Endodermal cell (in vitro differentiated cells): ENCODE measurements around the gene MLH3. TPM values are rescaled to one million over a fixed set of nuclear protein-coding genes. Genes with fewer than 3 reads are reported as not detected.
A peak's percentile ranks its signal among the peaks of the same experiment; 100 is the strongest.

ENCODE experiments used
- DNase-seq: peaks from one replicate; pipeline ENCODE4 v3.0.0-alpha.2; 2017
- H3K27ac ChIP-seq: 2 replicates; pipeline ENCODE4 v1.5.1; 2013; ENCODE audit warnings: mild to moderate bottlenecking, low read depth, low read length, moderate library complexity
- H3K27me3 ChIP-seq: 2 replicates; pipeline ENCODE4 v1.6.1; 2013; ENCODE audit warnings: mild to moderate bottlenecking, low read length, moderate library complexity; ENCODE audit not compliant: insufficient read depth, control insufficient read depth, poor library complexity, severe bottlenecking
- H3K36me3 ChIP-seq: 2 replicates; pipeline ENCODE4 v1.7.0; 2013; ENCODE audit warnings: mild to moderate bottlenecking, low read length, moderate library complexity; ENCODE audit not compliant: control insufficient read depth, insufficient read depth
- H3K4me1 ChIP-seq: one replicate; pipeline ENCODE4 v1.7.0; 2013; ENCODE audit warnings: low read length; ENCODE audit not compliant: control insufficient read depth, insufficient read depth
- H3K4me3 ChIP-seq: 2 replicates; pipeline ENCODE4 v1.5.1; 2013; ENCODE audit warnings: mild to moderate bottlenecking, low read length, moderate library complexity
- H3K9ac ChIP-seq: 2 replicates; pipeline ENCODE4 v1.6.1; 2013; ENCODE audit warnings: mild to moderate bottlenecking, low read length, moderate library complexity; ENCODE audit not compliant: poor library complexity, severe bottlenecking; ENCODE audit errors: extremely low read depth
- H3K9me3 ChIP-seq: 2 replicates; pipeline ENCODE4 v1.6.1; 2013; ENCODE audit warnings: mild to moderate bottlenecking, low read length, moderate library complexity; ENCODE audit not compliant: control insufficient read depth
- H3K27ac Mint-ChIP-seq: 2 replicates; pipeline ENCODE4 v1.8.0; 2020; ENCODE audit warnings: mixed read lengths
- H3K27me3 Mint-ChIP-seq: 2 replicates; pipeline ENCODE4 v1.8.0; 2021; ENCODE audit warnings: mild to moderate bottlenecking, mixed read lengths; ENCODE audit not compliant: insufficient read depth
- H3K36me3 Mint-ChIP-seq: 2 replicates; pipeline ENCODE4 v1.8.0; 2020; ENCODE audit warnings: low read depth, mixed read lengths
- H3K4me1 Mint-ChIP-seq: 2 replicates; pipeline ENCODE4 v1.8.0; 2020; ENCODE audit warnings: mixed read lengths
- H3K4me3 Mint-ChIP-seq: 2 replicates; pipeline ENCODE4 v1.8.0; 2020; ENCODE audit warnings: mild to moderate bottlenecking, moderate library complexity, mixed read lengths
- H3K9me3 Mint-ChIP-seq: 2 replicates; pipeline ENCODE4 v1.8.0; 2020; ENCODE audit warnings: mild to moderate bottlenecking, mixed read lengths
- WGBS, 2 experiments: methylation state at CpG; one replicate each; pipeline versions ENCODE4 v1.1.5 to v1.1.7; 2013; ENCODE audit warnings: missing lambda C conversion rate in 2 of 2, mixed read lengths in 1 of 2; ENCODE audit not compliant: insufficient coverage in 1 of 2, insufficient read length in 1 of 2; 5-methylcytosine and 5-hydroxymethylcytosine counted together
- total RNA-seq, 2 donors: library from RNA; stranded (reverse); fragmentation: NEBNext Ultra II Directional in 1 of 2; extraction: Animal tissue kit (Norgen Biotek cat#: 25700) in 1 of 2; gene quantifications; 2 replicates in 1 of 2; 3 replicates in 1 of 2; pipeline ENCODE4 v1.2.1, GENCODE V29; 2021
- TF ChIP-seq, protein P1 (sequence below): fragments of 200-600 bp; sonication (generic); conservative IDR thresholded peaks from 2 replicates; pipeline ENCODE4 v1.5.0; 2021; ENCODE audit warnings: antibody characterized with exemption, mild to moderate bottlenecking

MLH3 gene
- total RNA-seq, 2 donors from 2014 or later, result 18.7 to 34.6 TPM

DNA sequence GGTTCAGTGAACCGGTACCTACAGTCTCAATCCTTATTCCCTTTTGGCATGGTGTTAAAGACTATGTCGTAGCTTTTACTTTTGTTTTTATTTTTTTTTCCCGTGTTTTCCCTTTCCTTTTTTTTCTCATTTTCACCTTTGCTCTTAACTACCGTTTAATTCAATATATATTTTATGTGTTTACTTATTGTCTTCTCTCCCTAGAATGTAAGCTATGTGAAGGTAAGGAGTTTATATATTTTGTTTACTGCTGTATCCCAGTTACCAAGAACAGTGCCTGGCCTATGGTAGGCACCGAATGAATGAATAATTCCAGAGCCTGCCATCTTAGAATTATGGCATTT is 261 bp upstream of the MLH3 start:
- Histone ChIP-seq H3K36me3 (peaks cover 4% of the 10 kb centered on the region), H3K27ac (no peak overlapping the region), H3K4me3 (peak overlapping the region; percentile 79), H3K4me1 (no peaks in the 10 kb centered on the region), H3K9ac (no peak overlapping the region), H3K9me3 (no peaks in the 10 kb centered on the region), H3K27me3 (no peaks in the 10 kb centered on the region)
- peaks cover 8% of the 10 kb centered on the region for H3K36me3 Mint-ChIP-seq
- H3K9me3 Mint-ChIP-seq, result no peaks in the 10 kb centered on the region
- DNase-seq, result no peak
- H3K27me3 Mint-ChIP-seq, result no peaks in the 10 kb centered on the region
- H3K27ac Mint-ChIP-seq, result peak overlapping the region; percentile 94
- H3K4me3 Mint-ChIP-seq, result peak overlapping the region; percentile 73
- H3K4me1 Mint-ChIP-seq, result peaks cover 2% of the 10 kb centered on the region
- TF ChIP-seq, protein P1, sequence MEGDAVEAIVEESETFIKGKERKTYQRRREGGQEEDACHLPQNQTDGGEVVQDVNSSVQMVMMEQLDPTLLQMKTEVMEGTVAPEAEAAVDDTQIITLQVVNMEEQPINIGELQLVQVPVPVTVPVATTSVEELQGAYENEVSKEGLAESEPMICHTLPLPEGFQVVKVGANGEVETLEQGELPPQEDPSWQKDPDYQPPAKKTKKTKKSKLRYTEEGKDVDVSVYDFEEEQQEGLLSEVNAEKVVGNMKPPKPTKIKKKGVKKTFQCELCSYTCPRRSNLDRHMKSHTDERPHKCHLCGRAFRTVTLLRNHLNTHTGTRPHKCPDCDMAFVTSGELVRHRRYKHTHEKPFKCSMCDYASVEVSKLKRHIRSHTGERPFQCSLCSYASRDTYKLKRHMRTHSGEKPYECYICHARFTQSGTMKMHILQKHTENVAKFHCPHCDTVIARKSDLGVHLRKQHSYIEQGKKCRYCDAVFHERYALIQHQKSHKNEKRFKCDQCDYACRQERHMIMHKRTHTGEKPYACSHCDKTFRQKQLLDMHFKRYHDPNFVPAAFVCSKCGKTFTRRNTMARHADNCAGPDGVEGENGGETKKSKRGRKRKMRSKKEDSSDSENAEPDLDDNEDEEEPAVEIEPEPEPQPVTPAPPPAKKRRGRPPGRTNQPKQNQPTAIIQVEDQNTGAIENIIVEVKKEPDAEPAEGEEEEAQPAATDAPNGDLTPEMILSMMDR, result no peak
- 24 to 80% methylated on average over 1 to 4 of the region's 5 CpGs for WGBS, 2 experiments

- no peaks in the 10 kb centered on the region for H3K9me3 Mint-ChIP-seq
- no peak overlapping the region for H3K27ac Mint-ChIP-seq
- TF ChIP-seq, protein P1, result no peak
- no peaks in the 10 kb centered on the region for H3K36me3 Mint-ChIP-seq
- Histone ChIP-seq H3K9ac (no peak overlapping the region), H3K27ac (no peak overlapping the region), H3K4me3 (no peak overlapping the region), H3K36me3 (peaks cover 4% of the 10 kb centered on the region), H3K9me3 (no peaks in the 10 kb centered on the region), H3K27me3 (no peaks in the 10 kb centered on the region), H3K4me1 (no peaks in the 10 kb centered on the region)
- 83 to 91% methylated on average over 2 of the region's 3 CpGs for WGBS, 2 experiments
- peaks cover 2% of the 10 kb centered on the region for H3K4me1 Mint-ChIP-seq
- no peaks in the 10 kb centered on the region for H3K27me3 Mint-ChIP-seq
- no peak for DNase-seq
- peak overlapping the region; percentile 73 for H3K4me3 Mint-ChIP-seq
Measured at GRCh38 chr14:75049731-75050201, 1.5 kb downstream of the MLH3 start.

DNA sequence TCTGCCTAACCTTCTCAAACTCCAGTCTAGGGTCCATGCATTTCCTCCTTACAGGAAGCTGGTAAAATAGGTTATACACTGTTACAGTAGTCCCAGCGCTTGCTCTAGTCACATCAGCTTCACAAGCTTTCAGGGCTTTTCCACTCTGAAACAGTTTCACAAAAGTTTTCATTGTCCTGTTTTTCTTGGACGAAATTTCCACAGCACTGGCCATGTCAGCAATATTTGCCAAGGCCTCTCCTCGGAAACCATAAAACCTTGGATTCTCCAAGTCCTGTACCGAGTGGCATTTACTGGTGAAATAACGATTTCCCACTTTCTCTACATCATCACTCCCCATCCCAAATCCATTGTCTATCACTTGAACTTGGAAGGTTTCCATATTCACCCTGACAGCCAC is 2.1 kb downstream of the MLH3 start:
- no peaks in the 10 kb centered on the region for H3K9me3 Mint-ChIP-seq

More for the DNA sequence above, 2.1 kb downstream of the MLH3 start:
- Mint-ChIP-seq H3K4me3 (no peak overlapping the region), H3K27me3 (no peaks in the 10 kb centered on the region), H3K36me3 (no peaks in the 10 kb centered on the region), H3K27ac (no peak overlapping the region), H3K4me1 (peaks cover 2% of the 10 kb centered on the region)
- Histone ChIP-seq H3K27ac (no peak overlapping the region), H3K4me3 (no peak overlapping the region), H3K9me3 (no peaks in the 10 kb centered on the region), H3K9ac (no peak overlapping the region), H3K27me3 (no peaks in the 10 kb centered on the region), H3K36me3 (peaks cover 3% of the 10 kb centered on the region), H3K4me1 (no peaks in the 10 kb centered on the region)
- TF ChIP-seq, protein P1, result no peak
- no peak for DNase-seq
- WGBS, 2 experiments, result 97 to 98% methylated on average over 4 to 5 of the region's 5 CpGs
